GM12801 (cell line): ENCODE measurements around the gene FAM110D.

Experiments
- TF ChIP-seq, protein P1 (sequence below): IDR thresholded peaks from one replicate; pipeline ENCODE4 v1.5.1; 2011; ENCODE audit warnings: control low read depth; ENCODE audit not compliant: insufficient read length; ENCODE audit errors: extremely low read depth

Gene FAM110D

GRCh38 chr1:26155370-26156284, 3.3 kb upstream of the FAM110D start:
- TF ChIP-seq, protein P1, sequence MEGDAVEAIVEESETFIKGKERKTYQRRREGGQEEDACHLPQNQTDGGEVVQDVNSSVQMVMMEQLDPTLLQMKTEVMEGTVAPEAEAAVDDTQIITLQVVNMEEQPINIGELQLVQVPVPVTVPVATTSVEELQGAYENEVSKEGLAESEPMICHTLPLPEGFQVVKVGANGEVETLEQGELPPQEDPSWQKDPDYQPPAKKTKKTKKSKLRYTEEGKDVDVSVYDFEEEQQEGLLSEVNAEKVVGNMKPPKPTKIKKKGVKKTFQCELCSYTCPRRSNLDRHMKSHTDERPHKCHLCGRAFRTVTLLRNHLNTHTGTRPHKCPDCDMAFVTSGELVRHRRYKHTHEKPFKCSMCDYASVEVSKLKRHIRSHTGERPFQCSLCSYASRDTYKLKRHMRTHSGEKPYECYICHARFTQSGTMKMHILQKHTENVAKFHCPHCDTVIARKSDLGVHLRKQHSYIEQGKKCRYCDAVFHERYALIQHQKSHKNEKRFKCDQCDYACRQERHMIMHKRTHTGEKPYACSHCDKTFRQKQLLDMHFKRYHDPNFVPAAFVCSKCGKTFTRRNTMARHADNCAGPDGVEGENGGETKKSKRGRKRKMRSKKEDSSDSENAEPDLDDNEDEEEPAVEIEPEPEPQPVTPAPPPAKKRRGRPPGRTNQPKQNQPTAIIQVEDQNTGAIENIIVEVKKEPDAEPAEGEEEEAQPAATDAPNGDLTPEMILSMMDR, result no peak

GRCh38 chr1:26156285-26157038, 2.4 kb upstream of the FAM110D start:
- TF ChIP-seq, protein P1, result no peak

DNA sequence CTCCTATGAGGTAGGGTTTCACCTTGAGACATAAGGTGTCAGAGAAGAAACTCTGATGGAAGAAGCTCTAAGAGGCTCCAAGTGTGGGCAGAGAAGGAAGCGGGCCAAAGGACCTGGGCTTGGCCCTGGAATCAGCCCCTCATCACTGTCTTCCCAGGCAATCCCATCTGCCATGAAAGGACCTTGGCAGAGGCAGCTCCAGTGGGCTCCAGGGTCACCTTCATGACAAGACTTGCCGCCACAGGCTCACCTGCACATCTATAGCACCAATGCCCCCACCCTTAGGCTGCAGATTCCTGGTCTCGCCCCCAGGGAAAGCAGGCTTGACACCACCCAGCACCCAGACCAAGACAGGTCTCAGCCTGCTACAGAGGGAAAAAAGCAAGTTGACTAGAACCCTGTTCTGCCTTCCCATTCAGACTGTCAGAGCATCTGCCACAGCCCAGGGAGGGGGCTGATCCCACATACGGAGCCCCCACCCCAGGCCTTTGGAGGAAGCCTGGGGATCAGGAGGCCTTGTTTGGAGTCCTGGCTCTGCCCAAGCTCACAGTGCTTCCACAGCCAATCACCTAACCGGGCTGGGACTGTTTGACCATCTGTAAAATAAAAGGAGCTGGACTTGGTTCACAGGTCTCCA, 490 bp upstream of the FAM110D start:
- TF ChIP-seq, protein P1, result no peak

- TF ChIP-seq, protein P1, result no peak
Measured at GRCh38 chr1:26159743-26160039, 812 bp downstream of the FAM110D start.

DNA sequence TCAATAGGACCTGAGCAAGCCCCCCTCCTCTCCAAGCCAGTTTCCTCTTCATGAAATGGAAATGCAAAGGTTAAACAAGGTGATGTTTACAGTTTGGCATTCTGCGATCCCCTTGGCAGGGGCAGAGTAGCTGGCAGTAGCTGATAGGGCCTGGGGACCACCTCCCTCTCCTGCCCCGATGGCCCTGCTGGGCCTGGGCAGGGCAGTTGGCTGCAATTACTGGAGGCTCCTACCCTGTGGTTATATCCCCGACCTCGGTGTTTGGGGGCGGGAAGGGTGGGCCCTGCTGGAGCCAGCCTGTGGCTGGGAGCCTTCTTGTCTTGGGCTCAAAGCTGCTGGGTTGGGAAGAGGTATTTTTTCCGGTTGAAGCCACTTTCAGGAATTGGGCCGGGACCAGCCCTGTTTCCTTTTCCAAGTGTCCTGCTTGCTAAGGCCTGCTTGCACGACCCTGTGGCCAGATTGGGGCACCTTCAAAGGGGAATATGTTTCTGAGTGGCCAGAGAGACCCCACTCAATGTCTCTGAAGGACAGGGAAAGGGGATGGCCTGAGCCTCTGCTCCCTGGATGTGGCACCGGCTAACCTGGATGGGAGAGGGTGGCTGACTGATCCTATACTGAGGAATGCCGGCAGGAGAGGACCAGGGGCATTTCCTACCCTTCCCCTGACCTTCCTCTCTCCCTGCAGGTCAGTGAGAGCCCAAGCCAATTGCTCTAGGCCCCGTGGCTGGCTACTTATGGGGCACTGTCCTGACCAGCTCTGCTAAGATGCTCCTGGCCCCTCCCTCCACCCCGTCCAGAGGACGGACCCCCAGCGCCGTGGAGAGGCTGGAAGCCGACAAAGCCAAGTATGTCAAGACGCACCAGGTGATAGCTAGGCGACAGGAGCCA, 1.9 kb downstream of the FAM110D start:
- TF ChIP-seq, protein P1, result no peak

DNA sequence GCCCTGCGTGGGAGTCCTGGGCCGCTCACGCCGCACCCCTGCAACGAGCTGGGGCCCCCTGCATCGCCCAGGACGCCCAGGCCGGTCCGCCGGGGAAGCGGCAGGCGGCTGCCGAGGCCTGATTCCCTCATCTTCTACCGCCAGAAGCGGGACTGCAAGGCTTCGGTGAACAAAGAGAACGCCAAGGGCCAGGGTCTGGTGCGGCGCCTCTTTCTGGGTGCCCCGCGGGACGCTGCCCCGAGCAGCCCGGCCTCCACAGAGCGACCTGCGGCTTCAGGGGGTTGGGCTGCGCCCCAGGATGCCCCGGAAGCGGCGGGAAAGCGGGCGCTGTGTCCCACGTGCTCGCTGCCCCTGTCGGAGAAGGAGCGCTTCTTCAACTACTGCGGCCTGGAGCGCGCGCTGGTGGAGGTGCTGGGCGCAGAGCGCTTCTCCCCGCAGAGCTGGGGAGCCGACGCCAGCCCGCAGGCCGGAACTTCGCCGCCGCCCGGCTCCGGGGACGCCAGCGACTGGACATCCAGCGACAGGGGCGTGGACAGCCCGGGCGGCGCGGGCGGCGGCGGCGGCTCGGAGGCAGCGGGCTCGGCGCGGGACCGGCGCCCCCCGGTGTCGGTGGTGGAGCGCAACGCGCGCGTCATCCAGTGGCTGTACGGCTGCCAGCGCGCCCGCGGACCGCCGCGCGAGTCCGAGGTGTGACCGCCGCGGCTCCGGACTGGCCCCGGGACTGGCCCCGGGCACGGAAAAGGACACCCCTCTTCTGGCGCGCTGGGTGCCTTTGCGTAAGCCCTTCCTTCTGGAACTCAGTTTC, 2.7 kb downstream of the FAM110D start:
- TF ChIP-seq, protein P1, result no peak
